ENCODE results near the gene CD200. TPM values are rescaled to one million over a fixed set of nuclear protein-coding genes. Genes with fewer than 3 reads are reported as not detected.

The CD200 gene, protein sequence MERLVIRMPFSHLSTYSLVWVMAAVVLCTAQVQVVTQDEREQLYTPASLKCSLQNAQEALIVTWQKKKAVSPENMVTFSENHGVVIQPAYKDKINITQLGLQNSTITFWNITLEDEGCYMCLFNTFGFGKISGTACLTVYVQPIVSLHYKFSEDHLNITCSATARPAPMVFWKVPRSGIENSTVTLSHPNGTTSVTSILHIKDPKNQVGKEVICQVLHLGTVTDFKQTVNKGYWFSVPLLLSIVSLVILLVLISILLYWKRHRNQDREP
- under 1 TPM; 0.17 to 0.36 TPM for total RNA-seq

DNA sequence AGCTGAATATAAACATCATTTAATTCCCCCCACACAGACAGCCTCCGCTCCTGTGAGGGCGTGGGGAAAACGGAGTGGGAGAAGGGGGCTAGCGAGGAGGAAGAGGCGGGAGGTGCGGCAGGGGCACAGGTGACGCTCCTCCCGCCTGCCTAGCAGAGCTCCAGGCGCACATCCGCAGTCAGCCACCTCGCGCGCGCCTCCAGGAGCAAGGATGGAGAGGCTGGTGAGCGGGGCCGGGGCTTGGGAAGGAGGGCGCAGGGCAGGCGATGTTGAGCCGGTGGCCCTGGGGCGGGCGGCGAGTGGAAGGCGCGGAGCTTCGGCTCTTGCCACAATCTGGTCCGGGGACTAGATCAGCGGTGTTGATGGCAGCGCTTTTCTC is at the start of gene CD200:
CD200 (plus strand) TSS at position 155 of the 379 bp plus-strand sequence; CDS start at position 212, 57 bp downstream.
- Mint-ChIP-seq H3K9me3 (no peaks in the 10 kb centered on the region), H3K36me3 (no peaks in the 10 kb centered on the region), H3K27ac (peak within 1 kb of the TSS in 1 of 2 donors; percentile 37), H3K27me3 (peaks cover 20 to 43% of the 10 kb centered on the region in 2 donors), H3K4me1 (ENCODE audit: low read depth in 2 of 2) (peaks cover 0 to 5% of the 10 kb centered on the region in 2 donors), H3K4me3 (peak within 1 kb of the TSS; percentile 54)
- DNase-seq (ENCODE audit: low spot score) (no peak), ATAC-seq (peak; percentile 67 to 70)

DNA sequence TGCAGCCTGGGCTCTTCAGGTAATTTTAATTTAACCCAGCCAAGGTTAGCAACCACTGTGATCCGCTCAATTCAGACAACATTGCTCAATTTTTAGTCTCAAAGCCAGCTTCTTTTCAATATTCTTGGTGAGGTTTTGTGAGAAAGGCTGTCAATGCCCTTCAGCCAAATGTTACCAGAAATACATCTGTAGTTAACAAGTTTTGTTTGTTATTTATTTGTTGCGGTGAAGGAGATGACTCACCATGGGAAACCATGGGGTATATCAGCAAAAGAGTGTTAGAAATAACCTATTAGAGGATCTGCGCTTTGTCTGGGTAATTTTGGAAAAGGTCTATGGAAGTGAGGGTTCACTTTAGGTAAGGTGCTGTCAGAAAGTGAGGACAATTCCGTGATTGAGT is 43.9 kb upstream of the CD200 start:
- DNase-seq (ENCODE audit: low spot score), result no peak
- no peak overlapping the region for H3K4me3 Mint-ChIP-seq

DNA sequence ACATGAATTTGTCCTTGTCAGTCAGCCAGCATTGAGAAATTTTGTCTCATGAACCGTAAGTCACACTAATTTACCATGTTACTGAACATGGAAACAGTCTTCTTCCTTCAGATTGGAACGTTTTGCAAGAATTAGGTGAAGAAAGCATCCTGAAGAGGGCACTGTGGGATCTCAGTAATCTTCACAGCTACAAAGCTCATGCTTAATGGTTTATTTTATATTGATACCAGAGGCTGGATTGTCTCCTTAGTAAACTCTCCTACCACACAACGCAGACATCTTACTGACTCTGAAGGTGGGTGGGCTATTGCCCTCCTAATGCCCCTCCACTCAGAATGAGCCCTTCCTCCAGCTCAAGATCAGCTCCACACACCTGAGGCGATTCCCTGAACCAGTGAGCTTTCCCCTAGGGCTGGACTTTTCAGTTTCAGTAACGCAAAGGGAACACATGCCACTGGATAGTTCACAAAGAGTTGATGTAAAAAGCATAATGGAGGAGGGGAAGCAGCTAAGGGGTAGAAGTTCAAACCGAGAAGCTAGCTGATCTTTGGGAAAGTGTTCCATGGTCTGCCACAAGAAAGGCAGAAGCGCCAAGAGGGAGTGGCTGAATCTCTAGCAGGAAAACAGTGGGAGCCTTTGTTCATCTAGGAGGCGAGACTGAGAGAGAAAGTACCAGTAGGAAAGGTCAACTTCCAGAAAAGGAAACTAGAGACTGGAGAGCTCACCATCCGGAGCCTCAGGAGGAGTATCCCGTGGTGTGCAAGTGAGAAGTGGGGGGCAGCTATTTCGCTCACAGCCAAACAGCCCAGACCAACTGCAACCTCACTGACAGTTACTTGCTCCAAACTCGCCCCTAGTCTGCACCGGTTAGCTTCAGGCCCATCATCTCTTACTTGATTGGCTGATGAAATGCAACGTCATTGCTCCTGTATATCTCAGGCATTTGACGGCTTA is 39.3 kb upstream of the CD200 start, which contains the start of gene SLC9C1:
SLC9C1 (minus strand) TSS at position 849 of the 954 bp plus-strand sequence. CDS start 7,425 bp downstream, outside the sequence.
- Mint-ChIP-seq H3K36me3 (no peaks in the 10 kb centered on the region), H3K4me1 (ENCODE audit: low read depth in 2 of 2) (peaks cover 21 to 24% of the 10 kb centered on the region in 2 donors)

More for the DNA sequence above, 43.9 kb upstream of the CD200 start:
- Mint-ChIP-seq H3K4me1 (ENCODE audit: low read depth in 2 of 2) (peaks cover 0 to 7% of the 10 kb centered on the region in 2 donors), H3K9me3 (no peaks in the 10 kb centered on the region), H3K36me3 (no peaks in the 10 kb centered on the region), H3K27ac (no peak overlapping the region), H3K27me3 (peaks cover 0 to 3% of the 10 kb centered on the region in 2 donors)
- no peak for ATAC-seq

DNA sequence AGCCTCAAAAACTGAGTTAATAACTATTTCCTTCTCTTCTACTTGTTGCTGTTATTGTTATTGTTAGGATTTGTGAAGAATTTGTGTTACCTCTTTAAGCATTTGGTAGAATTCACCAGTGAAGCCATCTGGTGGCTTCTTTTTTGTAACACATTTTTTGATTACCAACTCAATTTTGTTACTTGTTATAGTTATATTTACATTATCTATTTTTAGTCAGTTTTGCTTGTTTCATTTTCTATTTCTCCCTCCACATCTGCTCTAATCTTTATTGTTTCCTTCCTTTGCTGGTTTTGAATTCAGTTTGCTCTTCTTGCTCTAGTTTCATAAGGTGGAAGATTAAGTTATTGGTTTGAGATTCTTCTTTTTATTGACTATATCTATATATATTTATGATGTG is 35.2 kb upstream of the CD200 start:
- peak overlapping the region; percentile 52 for H3K4me3 Mint-ChIP-seq
- H3K9me3 Mint-ChIP-seq, result no peaks in the 10 kb centered on the region
- H3K4me1 Mint-ChIP-seq (ENCODE audit: low read depth in 2 of 2), result peaks cover 22 to 24% of the 10 kb centered on the region in 2 donors
- H3K36me3 Mint-ChIP-seq, result no peaks in the 10 kb centered on the region
- no peaks in the 10 kb centered on the region for H3K27me3 Mint-ChIP-seq
- ATAC-seq (no peak), DNase-seq (ENCODE audit: low spot score) (no peak)
- H3K27ac Mint-ChIP-seq, result peak overlapping the region; percentile 45 to 82

More for the DNA sequence above, 39.3 kb upstream of the CD200 start, which contains the start of gene SLC9C1:
- Mint-ChIP-seq H3K27me3 (no peaks in the 10 kb centered on the region), H3K9me3 (no peaks in the 10 kb centered on the region), H3K27ac (no peak within 1 kb of the TSS), H3K4me3 (peak within 1 kb of the TSS; percentile 49)
- ATAC-seq (peak; percentile 46 to 50), DNase-seq (ENCODE audit: low spot score) (no peak)

DNA sequence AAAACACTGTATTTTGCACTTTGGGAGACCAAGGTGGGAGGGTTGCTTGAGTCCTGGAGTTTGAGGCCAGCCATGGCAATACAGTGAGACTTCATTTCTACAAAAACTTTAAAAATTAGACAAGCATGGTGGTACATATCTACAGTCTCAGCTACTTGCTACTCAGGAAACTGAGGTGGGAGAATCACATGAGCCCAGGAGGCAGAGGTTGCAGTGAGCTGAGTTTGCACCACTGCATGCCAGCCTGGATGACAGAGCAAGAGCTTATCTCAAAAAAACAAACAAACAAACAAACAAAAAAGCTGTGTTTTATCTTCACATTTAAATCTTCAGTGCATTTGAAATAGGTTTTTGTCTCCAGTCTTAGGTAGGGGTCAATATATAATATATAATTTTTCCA is 34.2 kb upstream of the CD200 start:
- H3K36me3 Mint-ChIP-seq, result no peaks in the 10 kb centered on the region
- no peak overlapping the region for H3K4me3 Mint-ChIP-seq
- no peaks in the 10 kb centered on the region for H3K27me3 Mint-ChIP-seq
- DNase-seq (ENCODE audit: low spot score) (no peak), ATAC-seq (no peak)
- no peaks in the 10 kb centered on the region for H3K9me3 Mint-ChIP-seq
- peaks cover 17 to 22% of the 10 kb centered on the region in 2 donors for H3K4me1 Mint-ChIP-seq (ENCODE audit: low read depth in 2 of 2)
- peak overlapping the region in 1 of 2 donors; percentile 45 for H3K27ac Mint-ChIP-seq

DNA sequence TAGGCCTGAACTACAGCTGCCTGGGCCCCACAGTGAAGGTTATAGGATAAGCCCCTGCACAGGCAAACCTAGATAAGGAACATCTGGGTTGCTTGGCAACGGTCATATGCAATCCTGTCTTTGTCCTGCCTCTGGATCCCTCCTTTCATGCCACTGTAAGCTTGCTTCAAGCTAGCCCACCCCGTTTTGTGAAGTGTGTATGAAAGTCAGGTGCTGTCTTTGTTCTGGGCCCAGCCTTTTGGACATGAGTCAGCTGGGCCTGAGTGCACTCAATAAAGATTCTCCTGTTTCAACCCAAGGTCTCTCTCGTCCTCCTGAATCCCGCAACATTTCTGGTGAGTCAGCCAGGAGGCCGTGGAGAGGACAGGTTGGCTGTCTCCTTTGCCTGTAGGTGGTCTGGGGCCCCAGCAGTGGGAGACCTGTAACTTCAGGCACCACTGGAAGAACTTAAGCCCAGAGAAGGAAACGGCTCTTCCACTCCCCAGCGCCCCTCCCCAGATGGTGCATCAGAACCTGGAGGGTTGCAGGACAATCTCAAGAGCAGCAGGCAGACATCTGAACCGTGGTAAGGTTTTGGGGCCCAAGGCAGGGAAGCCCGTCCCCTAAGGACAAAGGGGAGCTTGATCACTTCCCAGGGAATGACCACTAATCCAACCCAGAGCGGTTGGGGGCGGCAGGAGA is 30.7 kb upstream of the CD200 start:
- Mint-ChIP-seq H3K27me3 (no peaks in the 10 kb centered on the region), H3K27ac (no peak overlapping the region), H3K36me3 (no peaks in the 10 kb centered on the region), H3K4me1 (ENCODE audit: low read depth in 2 of 2) (peaks cover 12 to 14% of the 10 kb centered on the region in 2 donors), H3K9me3 (no peaks in the 10 kb centered on the region), H3K4me3 (no peak overlapping the region)
- DNase-seq (ENCODE audit: low spot score) (no peak), ATAC-seq (peak in 1 of 2 donors; percentile 6)

DNA sequence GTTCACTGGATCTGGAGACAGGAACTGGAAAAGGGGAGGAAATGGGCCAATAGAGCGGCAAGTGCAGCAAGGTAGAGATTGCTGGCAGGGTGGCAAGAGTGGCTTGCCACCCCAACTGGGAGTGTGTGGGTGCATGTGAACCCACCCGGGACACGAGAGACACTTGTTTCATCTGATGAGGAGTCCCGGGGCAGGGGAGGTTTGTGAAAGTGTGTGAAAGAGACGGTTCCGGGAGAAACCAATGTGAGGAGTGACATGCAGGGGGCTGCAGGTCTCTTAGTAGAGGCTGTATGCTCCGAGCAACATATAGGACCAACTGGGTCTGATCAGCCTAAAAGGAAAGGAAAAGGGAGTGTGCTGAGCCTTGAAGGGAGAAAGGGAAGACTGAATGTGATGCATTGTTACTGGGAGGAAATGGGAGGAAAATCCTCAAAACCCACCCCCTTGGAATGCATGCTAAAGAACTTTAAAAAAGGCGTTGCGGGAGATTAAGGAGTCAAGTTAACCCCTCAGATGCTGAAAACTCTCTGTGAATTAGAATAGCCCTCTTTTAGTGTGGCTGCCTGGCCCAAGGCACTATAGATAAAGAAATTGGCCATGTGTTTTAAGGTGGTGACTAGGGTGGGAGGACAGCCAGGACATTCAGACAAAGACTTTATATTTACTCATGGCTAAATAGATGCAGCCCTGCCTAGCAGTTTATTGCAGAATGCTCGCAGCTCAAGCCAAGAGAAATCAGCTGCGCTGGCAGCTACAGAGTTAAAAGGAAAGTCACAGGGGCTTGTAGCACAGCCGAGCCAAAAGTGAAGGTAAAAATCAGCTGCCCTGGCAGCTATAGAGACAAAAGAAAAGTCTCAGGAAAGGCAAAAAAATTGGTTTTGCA is 29.8 kb upstream of the CD200 start:
- no peaks in the 10 kb centered on the region for H3K27me3 Mint-ChIP-seq
- H3K4me1 Mint-ChIP-seq (ENCODE audit: low read depth in 2 of 2), result peaks cover 6% of the 10 kb centered on the region in 2 donors
- H3K4me3 Mint-ChIP-seq, result no peak overlapping the region
- DNase-seq (ENCODE audit: low spot score) (no peak), ATAC-seq (peak; percentile 13 to 61)
- H3K36me3 Mint-ChIP-seq, result no peaks in the 10 kb centered on the region
- H3K27ac Mint-ChIP-seq, result no peak overlapping the region
- H3K9me3 Mint-ChIP-seq, result no peaks in the 10 kb centered on the region

DNA sequence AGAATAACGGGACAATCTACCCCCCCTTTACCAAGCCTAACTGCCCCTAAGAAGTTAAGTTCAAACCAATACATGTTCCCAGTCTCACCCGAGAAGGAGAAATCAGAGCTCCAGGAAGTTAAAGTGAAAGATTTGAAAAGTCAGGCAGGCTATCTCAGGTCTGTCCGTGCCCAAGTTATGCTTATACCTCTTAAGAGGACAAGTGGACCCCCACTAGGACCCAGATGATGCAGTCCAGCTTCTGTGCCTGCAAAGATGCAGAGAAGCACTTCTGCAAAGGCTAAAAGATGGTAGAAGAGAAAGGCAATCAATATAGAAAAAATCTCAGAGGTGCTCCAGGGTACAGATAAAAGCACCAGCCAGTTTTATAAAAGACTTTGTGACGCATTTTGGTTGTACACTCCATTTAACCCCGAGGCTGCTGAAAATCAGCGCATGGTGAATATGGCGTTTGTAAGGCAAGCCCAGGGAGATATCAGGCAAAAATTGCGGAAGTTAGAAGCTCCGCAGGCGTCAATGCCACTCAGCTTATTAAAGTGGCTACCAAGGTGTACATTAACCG is 29.1 kb upstream of the CD200 start:
- no peak overlapping the region for H3K27ac Mint-ChIP-seq
- DNase-seq (ENCODE audit: low spot score), result no peak
- H3K4me3 Mint-ChIP-seq, result no peak overlapping the region
- H3K36me3 Mint-ChIP-seq, result no peaks in the 10 kb centered on the region
- H3K4me1 Mint-ChIP-seq (ENCODE audit: low read depth in 2 of 2), result no peaks in the 10 kb centered on the region
- no peaks in the 10 kb centered on the region for H3K27me3 Mint-ChIP-seq
- ATAC-seq, result peak; percentile 20 to 48
- no peaks in the 10 kb centered on the region for H3K9me3 Mint-ChIP-seq

DNA sequence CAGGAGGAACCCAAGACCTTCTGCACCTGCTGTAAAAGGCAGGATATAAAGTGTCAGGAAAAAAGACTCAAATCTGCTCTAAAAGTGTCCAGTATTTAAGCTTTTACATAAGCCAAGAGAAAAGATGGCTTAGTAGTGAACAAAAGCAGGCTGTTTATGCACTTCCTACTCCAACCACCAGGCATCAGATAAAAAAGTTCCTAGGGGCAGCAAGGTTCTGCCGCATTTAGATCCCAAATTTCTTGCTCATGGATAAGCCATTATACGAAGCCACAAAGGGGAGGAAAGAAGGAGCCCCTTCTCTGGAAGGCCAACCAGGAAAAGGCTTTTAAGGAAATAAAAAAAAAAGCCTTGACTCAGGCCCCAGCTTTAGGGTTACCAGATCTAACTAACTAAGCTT is 28.3 kb upstream of the CD200 start:
- Mint-ChIP-seq H3K27ac (no peak overlapping the region), H3K27me3 (no peaks in the 10 kb centered on the region), H3K9me3 (no peaks in the 10 kb centered on the region), H3K4me1 (ENCODE audit: low read depth in 2 of 2) (no peaks in the 10 kb centered on the region), H3K36me3 (no peaks in the 10 kb centered on the region), H3K4me3 (no peak overlapping the region)
- no peak for DNase-seq (ENCODE audit: low spot score)
- ATAC-seq, result no peak

DNA sequence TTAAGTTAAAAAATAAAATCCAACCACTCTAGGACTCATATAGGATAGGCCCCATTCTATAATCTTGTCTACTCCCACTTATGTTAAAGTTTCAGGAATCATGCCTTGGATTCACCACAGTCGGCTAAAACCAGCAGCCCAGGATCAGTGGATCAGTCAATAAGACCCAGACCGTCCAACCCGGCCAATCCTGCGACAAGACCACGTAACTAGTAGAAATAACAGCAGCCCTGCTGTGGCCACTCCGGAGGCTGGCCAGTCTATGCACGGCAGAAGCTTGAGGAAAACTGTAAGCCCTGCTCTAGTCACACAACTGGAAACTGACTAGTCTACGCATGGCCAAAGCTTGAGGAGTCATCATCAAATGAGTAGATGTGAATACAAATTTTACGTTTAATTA is 26.1 kb upstream of the CD200 start:
- ATAC-seq (no peak), DNase-seq (ENCODE audit: low spot score) (no peak)
- Mint-ChIP-seq H3K4me3 (no peak overlapping the region), H3K27me3 (no peaks in the 10 kb centered on the region), H3K9me3 (no peaks in the 10 kb centered on the region), H3K27ac (no peak overlapping the region), H3K4me1 (ENCODE audit: low read depth in 2 of 2) (no peaks in the 10 kb centered on the region), H3K36me3 (no peaks in the 10 kb centered on the region)

DNA sequence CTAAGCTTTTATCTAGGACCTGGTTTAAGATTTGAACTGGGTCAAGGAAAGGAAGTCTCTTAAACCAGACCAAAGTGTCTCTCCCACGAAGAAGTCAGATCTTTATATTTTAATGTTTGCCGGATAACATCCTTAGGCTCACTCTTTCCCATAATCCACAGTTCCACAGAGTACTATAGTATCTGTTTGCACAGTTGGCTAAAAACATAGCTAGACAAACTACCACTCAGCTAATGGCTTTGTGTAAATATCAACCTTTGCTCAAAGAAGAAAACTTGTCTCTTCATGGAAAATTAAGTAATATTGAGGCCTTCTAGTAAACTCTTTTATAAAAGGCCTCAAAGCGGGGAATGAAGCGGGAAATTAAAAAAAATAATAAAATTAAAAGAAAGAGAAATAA is 25.4 kb upstream of the CD200 start:
- no peak for ATAC-seq
- no peaks in the 10 kb centered on the region for H3K9me3 Mint-ChIP-seq
- H3K27me3 Mint-ChIP-seq, result no peaks in the 10 kb centered on the region
- no peaks in the 10 kb centered on the region for H3K4me1 Mint-ChIP-seq (ENCODE audit: low read depth in 2 of 2)
- no peak overlapping the region for H3K27ac Mint-ChIP-seq
- no peak overlapping the region for H3K4me3 Mint-ChIP-seq
- H3K36me3 Mint-ChIP-seq, result no peaks in the 10 kb centered on the region
- DNase-seq (ENCODE audit: low spot score), result no peak

DNA sequence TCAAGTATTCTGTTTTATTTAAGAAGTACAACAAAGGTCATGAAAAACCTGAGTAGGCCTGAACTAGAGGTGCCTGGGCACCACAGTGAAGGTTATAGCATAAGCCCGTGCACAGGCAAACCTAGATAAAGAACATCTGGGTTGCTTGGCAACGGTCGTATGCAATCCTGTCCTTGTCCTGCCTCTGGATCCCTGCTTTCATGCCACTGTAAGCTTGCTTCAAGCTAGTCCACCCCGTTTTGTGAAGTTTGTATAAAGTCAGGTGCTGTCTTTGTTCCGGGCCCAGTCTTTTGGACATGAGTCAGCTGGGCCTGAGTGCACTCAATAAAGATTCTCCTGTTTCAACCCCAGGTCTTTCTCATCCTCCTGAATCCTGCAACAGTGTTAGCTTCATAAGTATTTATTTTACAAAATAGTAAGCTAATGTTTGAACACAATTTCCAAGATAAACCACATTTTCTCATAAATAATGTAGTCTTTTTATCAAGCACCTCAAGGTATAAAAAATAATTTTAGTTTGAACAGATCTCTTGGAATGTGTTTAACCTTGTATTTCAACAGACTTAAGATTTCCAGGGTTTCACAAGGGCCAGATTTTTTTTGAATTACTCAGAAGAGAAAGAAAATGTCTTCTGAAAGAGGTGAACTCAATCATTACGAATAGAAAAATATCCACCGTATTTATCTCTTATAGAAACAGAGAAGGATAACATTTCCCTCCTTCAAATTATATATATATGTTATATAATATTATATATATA is 24.6 kb upstream of the CD200 start:
- DNase-seq (ENCODE audit: low spot score) (no peak), ATAC-seq (no peak)
- Mint-ChIP-seq H3K4me1 (ENCODE audit: low read depth in 2 of 2) (no peaks in the 10 kb centered on the region), H3K27me3 (no peaks in the 10 kb centered on the region), H3K27ac (no peak overlapping the region), H3K4me3 (no peak overlapping the region), H3K36me3 (no peaks in the 10 kb centered on the region), H3K9me3 (no peaks in the 10 kb centered on the region)
